Fibroblast of skin of left biceps (primary cell): ENCODE measurements around the gene SFXN3.
"Not testable (repeated sequence)": the region's sequence is repeated elsewhere in the genome, so short reads cannot be mapped to it uniquely, and the experiment has no call there.

Experiments
- DNase-seq, 2 experiments: peaks; one replicate each; pipeline ENCODE4 v3.0.0-alpha.2; 2013; ENCODE audit warnings: low read depth in 2 of 2

Gene SFXN3

DNA sequence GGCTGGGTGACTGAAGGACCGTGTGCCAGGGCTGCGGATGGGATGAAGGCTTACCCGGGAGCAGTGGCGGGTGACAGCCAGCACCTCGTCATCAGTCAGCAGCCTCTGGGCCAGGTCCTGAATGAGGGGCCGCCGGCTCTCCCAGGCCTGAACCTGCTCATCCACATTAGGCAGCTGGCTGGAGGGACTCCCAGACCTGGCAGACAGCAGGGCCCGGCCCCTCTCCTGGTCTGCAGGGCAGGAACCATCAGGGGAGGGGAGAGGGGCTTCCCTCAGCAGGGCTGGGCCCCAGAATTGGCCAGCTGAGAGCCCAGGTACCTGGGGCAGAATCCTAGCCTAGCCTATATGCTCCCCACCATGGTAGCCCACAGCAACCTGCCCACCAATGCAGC lies 15.5 kb upstream of the SFXN3 start:
- no peak for DNase-seq

DNA sequence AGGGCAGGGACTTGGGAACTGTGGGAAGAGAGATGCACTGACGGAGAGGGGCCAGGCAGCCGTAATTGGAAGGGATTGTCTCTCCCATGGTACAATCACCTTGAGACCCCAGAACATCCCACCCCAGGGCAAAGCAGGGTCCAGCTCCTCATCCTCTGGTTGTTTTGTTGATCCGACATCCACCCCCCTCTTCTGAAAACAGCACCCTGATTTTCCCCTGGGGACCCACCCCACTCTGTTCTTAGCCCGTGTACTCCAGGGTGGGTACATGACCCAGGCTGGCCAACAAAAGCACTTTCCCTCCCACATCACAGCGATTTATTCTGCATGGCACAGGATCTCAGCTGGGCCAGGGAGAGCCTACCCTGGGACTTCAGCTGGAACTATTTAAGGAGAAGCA lies 14.2 kb upstream of the SFXN3 start:
- DNase-seq, result no peak

DNA sequence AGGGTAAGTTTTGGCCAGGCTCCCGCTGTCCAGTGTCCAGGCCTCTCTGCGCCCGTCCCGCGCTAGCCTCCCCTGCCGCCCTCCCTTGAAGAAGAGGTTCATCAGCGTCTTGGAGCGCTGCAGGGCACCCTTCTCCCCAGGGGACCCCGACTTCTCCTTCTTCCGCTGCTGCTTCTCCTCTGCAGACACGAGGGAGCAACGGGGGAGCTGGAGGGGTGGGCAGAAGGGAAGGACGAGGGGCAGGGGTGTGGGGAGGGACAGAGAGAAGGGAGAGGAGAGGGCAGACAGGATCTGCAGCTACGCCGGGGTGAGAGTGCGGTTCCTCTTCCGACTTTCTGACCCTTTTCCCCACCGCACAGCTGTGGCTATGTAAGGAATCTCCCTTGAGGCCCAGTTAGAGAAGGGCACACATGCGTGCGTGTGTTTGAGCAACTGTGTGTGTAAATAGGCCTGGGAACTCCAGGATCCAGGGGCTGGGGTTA lies 12.9 kb upstream of the SFXN3 start:
- no peak for DNase-seq

DNA sequence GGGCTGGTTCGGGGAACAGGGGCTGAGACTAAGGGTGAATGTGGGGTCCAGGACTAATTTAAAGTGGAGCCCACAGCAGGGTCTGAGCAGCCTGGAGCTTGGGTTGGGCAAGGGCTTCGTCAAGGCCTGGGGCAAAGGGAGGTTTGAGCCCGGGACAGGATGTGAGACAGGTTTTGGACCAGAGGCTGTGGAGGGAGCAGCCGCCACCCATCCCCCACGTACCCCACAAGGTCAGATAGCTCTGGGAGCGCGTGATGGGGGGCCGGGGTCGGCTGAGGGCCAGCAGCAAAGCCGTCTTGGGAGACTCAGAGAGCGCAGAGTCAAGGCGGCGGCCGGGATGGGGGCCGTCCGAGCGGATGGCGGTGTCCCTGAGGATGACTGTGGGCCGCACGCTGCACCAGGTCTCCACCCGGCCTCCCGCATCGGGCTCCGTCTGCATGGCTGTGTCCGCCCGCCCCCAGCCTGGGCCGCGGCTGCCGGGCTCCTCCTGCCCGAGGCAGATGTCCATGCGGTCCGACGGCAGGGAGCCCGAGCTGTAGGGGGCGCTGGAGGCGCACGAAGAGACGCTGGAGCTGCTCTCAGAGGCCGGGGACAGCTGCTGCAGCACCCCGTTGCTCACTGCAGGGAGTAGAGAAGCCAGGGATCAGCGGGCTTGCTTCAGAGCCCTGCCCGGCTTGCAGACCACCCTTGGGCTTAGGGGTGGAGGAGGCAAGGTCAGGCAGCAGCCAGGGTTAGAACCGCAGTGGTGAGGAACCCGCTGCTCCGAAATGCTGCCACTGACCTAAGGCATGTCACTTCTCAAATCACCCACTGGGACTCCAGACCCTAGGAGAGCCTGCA lies 12.2 kb upstream of the SFXN3 start:
- no peak for DNase-seq

DNA sequence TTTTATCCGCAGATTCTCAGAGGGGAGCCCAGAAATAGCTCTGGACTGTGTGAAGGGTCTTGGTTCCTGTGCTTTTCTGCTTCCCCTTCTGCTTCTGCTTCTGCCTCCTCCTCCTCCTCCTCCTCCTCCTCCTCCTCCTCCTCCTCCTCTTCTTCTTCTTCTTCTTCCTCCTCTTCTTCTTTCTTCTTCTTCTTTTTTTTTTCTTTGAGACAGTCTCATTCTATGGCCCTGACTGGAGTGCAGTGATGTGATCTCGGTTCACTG lies 11.7 kb upstream of the SFXN3 start:
- DNase-seq, result no peak

DNA sequence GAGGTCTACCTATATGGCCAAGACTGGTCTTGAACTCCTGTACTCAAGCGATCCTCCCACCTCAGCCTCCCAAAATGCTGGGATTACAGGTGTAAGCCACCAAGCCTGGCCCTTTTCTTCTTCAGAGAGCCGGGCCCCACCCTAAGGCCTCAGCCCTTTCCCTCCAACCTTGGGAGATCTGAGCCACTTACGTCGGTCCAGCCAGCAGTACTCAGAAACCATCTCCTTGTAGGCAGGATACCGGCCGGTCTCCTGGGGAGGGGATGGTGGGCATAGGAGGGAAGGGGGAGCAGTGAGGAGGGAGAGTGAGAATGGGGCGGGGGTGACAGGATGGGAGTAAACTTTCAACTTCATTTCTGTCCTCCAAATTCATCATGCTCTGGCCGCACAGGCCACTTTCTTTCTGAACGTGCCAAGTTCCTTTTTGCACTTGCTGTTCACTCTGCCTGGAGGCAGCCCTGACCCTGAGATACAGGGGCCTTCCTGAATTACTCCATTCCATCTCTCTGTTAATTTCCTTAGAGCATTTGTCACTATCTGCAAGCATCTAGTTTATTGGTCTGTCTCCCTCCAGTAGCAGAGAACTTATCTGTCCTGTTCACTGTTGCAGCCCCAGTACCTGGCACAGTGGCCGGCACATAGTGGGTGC lies 10.5 kb upstream of the SFXN3 start:
- no peak for DNase-seq

DNA sequence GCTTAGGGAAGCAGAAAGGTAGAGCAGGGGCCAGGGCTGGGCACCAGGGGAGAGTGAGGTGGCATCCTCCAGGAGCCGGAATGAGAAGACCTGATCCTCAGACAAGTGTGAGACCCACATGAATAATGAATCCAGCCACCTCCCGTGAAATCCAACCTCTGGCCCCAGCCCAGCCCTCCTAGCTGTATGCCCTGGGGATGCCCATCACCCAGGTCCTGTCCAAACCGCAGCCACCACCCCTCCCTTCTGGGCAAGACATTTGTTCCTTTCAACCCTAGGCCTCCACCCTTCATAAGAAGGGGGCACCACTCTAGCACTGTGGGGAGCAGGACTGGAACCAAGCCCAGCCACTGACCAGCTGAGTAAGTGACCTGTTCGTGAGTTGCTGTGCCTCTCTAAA lies 9.8 kb upstream of the SFXN3 start:
- no peak for DNase-seq

DNA sequence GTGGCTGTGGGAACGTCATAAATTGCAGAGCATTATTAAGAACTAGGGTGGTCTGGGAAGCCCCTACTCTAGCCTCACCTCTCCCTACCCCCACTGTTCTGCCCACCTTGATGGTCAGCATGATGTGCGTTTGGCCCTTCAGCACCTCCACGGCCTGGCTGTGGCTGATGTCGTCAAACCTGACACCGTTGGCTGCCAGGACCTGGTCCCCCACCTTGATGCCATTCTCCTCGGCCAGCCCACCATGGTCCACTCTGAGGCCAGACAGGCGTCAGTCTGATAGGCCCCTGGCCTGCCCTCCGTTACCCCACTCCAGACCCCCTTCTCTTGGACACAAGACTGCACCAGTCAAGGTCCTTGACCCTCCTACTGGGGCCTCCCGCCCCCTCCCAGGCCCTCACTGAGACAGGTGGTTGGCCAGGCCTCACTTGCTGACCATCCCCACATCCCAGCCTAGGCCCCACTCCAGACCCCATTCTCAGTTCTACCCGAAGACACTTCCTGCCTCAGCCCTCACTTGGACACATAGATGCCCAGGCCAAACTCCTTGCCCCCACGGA lies 9.3 kb upstream of the SFXN3 start:
- no peak for DNase-seq

DNA sequence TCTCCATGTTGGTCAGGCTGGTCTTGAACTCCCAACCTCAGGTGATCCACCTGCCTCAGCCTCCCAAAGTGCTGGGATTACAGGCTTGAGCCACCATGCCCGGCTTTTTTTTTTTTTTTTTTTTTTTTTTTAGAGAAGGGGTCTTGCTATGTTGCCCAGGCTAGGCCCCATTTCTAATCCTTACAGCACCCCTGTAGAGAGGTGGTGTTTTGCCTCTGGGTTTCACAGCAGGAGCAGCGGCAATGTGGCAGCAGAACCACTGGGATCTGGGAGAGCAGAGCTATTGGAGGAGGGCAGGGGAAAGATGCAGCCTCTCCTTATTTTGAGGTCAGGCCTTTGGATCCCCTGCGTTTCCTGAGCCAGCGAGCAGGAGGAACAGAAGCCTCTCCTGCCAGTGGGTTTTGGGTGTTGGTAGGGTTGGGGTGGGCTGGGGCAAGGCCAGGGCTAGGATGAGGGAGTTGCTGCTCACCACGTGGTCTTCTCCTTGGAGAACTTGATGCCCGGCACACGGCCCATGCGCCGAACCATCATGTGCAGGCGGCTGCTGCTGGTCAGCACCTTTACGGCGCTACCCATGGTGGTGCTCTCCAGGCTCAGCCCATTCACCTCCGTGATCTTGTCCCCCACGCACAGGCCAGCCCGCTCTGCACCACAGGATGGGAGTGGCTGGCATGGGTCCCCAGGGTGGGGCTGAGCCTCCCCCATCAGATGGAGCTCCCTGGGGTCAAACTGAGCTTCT lies 7.9 kb upstream of the SFXN3 start:
- no peak for DNase-seq

DNA sequence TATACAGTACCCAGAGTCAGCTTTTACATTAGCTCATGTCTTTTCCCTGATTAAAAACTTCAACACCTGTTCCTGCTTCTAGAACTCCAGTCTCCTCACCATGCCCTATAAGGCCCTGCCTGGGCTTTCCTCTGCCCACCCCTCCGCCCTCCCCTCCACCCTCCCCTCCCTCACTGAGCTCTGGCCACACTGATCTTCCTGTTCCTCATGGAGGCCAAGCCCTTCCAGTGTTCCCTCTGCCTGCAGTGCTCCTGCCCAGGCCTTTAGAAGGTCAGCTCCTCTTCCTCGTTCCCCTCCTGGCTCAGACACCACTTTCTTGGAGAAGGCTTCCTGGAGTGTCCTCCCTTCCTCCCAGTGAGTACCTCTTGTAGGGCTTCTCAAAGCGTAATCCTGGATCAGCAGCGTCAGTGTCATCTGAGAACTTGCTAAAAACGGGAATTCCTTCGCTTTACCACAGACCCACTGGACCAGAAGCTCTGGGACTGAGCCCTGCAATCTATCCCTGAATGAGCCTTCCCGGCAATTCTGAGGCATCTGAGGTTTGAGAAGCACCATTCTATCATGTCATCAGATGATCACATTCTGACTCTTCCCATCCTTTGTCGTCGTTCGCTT lies 3.8 kb upstream of the SFXN3 start:
- no peak for DNase-seq

DNA sequence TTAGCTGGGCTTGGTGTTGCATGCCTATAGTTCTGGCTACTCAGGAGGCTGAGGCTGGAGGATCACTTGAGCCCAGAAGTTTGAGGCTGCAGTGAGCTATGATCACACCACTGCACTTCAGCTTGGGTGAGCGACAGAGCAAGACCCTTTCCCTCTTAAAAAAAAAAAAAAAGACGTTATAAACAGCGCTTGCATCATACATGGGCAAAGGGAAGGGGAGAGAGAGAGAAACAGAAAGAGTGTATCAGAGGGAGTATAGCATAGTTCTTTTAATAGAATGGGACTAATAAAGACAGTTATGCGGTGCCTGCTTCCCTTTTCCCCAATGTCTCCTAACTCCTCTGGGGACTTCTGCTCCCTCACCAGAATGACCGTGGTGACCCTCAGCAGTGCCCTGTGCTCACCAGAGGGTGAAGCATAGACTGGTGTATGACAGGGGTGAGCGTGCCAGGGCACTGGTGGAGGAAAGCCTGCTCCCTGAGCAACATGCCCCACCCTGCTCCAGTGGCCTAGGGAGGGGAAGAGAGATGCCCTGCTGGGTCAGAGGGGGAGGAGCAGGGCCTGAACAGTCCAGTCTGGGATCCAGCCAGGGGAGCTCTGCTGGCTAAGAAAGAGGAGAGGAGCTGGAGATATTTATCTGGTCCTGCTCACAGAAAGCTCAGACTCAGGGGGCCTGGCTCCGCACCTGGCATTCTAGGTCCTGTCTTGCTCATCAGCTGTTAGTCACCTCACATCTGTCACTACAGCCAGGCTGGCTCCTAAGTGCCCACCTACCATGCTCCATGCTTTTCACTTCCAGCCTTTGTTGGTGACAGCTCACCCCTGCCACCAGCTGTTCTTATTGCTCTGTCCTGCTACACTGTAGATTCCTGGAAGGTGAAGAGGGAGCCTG lies 2.3 kb upstream of the SFXN3 start:
- DNase-seq, result no peak

DNA sequence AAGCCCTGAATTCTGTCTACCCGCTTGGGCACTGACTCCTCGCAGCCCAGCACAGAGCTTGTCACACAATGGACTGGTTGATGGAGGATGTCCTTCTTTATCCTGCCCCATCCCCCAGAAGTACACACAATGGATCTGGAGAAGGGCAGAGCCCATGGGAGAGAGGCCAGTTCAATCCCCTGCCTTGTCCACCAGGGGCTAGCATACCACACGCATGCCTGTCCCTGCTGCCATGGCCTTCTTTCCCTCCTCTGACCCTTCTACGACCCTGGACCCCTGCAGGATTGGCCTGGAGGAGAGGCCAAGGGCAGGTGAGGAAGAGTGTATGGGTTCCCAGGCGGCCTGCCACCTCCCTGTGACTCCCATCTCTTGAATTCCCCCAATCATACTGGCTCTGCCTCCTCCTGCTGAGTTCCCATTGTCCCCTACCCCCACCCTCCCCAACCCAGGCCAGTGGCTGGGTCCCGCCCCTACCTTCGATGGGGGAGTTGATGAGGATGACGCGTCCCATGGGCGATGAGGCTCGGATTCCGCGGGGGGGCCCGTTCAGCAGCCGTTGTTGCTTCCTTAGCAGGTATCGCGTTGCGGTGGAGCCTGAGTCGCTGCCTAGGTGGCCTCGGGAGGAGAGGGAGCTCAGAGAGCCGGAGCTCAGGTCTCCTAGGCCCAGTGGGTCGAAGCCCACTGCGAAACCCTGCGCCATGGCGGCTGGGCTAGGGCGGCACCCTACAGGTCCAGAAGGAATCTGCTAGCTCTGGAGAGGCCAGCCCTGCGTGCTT lies 1.3 kb upstream of the SFXN3 start:
- no peak for DNase-seq

DNA sequence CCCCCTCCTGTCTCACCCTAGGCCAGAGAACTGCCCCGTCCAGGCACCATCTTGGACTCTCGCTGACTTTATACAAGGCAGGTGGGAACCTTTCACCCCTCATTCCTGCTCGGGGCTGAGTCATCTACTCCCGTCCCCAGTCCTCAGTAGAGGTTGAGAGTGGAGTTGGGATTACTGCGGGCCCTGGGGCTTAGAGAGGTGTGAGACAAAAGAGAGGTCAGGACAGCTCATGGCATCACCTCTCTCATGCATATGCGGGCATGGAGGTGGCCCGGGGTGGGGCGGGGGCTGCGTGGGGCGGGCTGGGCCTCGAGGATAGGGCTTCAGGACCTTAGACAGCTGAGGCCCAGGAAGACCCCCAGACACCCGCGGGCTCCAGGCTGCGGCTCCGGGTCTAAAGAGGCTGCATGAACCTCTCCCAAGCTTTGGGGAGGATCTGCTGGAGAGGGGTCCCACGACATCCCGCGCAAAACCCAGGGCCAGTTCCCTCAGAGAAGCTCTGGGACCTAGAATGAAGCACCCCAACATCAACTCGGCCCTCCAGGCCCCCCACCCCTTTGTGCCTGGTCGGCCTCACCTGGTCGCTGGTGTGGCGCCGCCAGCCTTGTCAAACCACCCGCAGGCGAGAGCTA lies 422 bp upstream of the SFXN3 start:
- DNase-seq, result no peak

DNA sequence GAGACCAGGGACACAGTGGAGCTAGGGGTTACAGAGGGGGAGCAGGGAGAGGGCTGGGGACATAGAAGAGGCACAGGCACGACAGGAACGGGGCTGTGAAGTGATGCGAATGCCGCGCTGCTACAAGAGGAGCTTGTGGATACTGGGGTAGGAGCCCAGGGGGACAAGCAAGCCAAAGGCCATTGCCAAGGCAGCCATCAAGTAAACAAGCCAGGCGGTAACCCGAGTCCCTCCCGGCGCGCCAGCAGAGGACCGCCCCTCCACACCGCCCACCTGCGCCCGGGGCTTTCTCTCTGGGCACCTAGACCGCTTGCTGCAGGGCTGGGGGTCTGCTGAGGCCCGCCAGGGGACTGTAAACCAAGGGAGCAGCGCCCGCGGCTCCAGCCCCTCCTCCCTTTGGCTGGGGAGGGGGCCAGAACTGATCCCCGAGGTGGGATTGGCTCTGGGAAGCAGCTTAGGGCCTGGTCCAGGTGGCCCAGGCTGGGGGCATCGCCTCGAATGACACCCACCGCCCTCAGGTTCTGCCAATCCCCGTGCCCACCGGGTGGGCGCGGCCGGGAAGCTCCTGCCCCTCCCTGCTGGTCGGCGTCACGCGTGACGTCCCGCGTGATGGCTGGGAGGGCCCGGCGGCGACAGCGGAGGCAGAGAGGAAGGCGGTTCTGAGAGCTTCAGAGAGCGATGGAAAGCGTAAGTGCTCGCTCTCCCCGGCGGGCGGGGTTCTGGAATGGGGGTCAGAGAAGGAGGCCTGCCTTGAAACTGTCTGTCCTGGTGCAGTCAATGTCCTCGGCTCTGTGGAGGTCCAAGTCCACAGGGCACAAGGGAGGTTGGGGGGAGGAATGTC lies 982 bp downstream of the SFXN3 start:
- DNase-seq, result no peak

DNA sequence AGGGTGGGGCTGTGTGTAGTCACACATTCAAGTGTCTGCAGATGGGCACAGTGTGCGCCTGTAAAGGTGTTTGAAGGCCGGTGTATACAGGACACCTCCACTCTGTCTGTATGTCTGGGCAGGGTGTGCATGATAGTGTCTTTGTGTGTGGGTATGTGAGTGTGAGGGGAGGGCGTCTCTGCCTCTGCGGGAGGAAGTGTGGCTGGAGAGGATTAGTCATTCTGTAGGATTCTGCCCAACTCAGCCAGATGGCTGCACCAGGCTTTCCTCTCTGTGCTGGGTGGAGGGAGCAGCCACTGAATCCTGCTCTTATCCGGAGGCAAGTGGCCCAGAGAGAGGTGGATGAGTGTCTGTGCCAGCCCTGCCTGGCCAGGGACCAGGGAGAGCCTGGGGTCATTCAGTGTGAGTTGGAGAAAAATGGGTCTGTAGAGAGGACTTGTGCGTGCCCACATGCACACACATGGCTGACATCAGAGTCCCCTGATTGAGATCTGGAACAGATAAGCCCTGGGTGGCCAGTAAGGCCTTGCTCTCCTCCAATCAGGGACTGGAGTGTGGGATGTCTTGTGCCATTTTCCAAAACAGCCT lies 1.7 kb downstream of the SFXN3 start:
- peak; percentile 59 to 69 for DNase-seq

DNA sequence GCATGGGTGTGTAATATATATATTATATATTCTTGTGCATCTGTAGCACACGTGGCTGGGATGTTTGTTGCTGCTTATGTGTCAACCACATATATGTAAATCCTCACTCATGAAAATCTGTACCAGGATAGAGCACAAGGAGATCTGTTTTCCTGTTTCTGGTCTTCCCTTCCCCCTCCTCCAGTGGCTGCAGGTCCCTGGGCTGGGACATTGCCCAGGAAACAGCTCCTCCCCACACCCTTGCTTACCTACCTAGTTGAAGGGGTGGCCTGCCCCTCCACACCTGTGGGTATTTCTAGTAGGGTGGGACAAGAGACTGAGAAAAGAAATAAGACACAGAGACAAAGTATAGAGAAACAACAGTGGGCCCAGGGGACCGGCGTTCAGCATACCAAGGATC lies 2.2 kb downstream of the SFXN3 start:
- DNase-seq, result no peak

DNA sequence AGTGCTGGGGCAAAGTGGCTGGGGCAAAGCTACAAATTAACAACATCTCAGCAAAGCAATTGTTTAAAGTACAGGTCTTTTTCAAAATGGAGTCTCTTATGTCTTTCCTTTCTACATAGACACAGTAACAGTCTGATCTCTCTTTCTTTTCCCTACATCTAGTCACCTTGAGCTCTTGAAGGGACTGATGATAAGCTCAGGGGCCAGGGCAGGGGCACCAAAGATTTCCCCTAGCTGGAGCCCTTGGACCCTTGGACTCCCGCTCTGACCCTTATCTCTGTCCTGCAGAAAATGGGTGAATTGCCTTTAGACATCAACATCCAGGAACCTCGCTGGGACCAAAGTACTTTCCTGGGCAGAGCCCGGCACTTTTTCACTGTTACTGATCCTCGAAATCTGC lies 3.4 kb downstream of the SFXN3 start:
- not testable (repeated sequence) for DNase-seq

DNA sequence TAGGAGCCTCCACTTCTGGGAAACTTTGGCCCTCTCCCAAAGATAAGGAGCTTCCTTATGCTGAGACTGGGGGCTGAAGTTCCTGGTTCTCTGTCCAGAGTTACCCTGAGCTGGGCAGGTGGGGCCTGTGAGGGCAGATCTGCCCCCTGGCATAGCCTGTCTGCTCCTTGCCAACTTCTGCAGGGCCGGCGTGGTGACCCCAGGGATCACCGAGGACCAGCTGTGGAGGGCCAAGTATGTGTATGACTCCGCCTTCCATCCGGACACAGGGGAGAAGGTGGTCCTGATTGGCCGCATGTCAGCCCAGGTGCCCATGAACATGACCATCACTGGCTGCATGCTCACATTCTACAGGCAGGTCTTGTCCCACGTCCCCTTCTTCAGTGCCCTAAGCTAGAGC lies 4.3 kb downstream of the SFXN3 start:
- no peak for DNase-seq
